RKO (cell line): ENCODE data around the gene MFAP2.

Experiments used
- DNase-seq: peaks from one replicate; pipeline ENCODE4 v3.0.0-alpha.2; 2016; ENCODE audit warnings: low spot score

MFAP2 gene

DNA sequence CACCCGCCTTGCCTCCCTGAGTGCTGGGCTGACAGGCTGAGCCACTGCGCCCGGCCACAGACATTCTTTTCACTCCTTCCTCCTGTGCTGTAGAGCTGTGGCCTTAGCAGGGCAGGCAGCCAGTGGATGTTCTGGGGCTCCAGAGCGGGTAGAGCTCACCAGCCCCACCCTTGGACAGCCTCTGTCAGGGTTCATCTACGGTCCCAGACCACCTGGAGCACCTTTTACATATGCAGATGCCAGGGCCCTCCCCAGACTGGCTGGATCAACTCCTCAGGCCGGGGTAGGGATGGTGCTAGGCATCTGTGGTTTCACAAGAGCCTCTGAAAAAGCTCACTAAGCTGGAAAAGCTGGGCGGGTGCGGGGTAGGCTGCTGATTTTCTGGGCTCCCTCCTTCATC, 26.7 kb upstream of the MFAP2 start:
- DNase-seq = no peak

DNA sequence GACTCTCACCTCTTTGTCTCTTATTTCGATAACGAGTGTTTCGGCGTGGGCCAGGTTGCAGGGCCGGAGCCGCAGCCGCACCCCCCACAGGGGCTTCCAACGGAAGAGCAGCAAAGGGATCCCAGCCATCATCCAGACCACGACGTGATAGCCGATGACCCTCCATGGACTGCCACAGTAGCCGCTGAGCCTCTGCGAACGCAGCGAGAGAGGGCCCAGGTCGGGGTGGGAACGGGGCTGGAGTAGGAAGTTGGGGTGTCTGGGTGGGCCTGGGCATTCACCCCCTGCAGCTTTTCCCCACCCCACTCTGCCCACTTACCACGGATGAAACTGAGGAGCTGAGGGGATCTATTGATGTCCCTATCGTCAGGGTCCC, 24.9 kb upstream of the MFAP2 start:
- DNase-seq = no peak

DNA sequence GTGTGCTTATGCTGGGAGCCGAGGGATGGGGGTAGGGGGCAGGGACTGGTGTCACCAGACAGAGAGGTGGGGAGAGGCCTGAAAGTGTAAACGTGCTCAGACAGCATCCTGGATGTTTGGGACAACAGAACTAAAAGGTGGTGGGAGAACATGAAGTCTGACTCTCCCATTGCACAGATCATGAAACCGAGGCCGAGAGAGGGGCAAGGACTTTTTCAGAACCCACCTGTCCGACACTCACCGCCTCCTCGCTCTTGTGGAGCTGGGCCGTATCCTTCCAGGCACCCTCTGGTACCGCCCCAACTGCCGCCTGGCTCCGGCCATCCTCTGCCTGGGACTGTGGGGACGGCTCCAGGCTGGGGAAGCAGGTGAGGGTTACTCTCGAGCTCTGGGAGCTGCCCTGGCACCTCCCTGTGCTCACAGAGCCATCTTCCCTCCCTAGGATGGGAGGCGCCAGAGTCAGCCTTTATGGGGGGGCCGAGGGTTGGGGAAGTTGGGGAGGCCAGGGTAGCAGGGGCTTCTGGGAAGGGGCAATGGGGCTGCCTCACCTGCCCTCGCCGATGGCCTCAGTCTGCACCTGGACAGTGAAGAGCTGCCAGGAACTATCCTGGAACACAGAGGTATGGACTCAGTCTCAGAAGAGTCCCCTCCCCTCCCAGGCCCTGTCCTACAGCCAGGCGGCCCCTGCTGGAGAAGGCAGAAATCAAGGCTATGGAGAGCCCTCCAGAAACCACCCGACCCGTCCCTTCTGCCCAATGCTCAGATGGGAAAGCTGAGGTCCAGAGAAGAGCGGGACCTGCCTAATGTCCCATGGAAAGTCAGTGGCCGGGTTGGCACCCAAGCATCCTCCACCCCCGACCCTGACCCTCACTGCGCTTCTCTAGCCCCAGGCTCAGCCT, 24.3 kb upstream of the MFAP2 start:
- no peak for DNase-seq

- no peak for DNase-seq
Measured at GRCh38 chr1:17002524-17002902, 22.1 kb upstream of the MFAP2 start.

- DNase-seq = no peak
Measured at GRCh38 chr1:17001760-17002523, 21.5 kb upstream of the MFAP2 start.

- DNase-seq = no peak
Measured at GRCh38 chr1:16999863-17000262, 19.4 kb upstream of the MFAP2 start.

- DNase-seq = peak; percentile 46
Measured at GRCh38 chr1:16998589-16998988, 18.2 kb upstream of the MFAP2 start.

DNA sequence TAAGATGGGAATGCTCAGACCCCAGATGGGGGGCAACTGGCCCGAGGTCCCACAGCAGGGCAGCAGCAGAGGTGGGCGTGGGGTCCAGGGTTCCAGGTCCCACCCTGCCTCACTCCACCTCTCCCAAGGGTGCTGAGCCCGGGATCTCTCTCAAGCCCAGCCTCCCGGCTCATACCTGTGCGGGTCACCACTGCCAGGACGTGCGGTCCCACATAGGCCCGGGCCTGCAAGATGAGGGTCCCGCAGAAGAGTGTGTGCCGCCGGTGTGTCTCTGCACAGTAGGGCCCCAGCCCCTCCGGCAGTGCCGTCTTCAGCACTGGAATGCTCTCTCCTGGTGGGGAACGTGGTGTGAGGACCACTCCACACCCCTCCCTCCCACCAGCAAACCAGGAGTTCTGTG, 16.4 kb upstream of the MFAP2 start:
- no peak for DNase-seq

DNA sequence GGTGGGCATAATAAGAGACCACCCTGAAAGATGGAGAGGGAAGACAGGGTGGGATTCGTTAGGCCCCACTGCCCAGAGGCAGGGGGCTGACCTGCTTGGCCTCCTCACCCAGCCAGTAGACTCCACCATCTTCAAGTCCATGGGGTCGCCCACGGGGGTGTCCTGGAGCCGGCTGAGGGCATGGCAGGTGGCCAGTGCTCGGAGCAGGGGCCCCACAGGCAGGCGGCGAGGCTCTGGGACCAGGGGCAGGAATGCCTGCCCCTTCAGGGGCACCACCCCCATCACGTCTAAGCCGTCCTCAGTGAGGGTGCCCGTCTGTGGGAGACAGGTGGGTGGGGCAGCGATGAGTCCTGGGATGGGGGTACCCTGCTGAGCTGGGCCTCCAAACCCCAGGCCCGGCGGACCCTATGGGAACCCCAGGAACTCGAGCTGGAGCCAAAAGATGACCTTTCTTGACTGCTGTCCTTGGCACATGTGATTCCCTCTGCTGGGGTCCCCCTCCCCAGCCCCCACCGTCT, 13.2 kb upstream of the MFAP2 start:
- no peak for DNase-seq

DNA sequence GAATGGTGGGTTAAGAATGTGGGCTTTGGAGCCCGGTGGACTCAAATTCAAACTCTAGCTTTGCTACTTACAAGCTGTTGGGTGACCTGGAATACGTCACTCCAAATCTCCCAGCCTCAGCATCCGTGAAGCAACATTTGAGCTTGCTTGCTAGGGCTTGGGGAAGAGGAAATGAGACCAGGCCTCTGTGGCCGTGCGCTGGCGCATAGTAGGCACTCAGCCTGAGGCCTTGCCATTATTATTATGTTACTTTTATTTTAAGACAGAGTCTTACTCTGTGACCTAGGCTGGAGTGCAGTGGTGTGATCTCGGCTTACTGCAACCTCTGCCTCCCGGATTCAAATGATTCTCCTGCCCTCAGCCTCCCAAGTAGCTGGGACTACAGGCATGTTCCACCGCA, 12.3 kb upstream of the MFAP2 start:
- DNase-seq = no peak

DNA sequence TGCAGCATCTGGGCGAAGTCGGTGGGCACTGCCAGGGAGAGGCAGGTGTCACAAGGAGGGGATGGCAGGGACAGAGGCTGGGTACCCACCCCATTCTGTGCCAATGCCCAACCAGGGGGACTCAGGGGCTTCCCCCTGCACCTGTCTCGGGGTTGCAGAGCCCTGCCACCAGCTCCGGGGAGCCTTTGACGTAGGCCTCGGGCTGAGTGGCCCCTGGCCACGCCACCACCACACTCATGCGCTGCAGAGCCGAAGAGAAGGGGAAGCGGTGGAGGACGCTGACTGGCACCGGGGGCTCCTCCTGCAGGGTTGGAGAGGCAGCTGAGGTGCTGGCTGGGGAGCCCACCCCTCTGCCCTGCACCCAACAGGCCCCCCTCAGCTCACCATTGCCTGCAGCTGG, 11.7 kb upstream of the MFAP2 start:
- no peak for DNase-seq

DNA sequence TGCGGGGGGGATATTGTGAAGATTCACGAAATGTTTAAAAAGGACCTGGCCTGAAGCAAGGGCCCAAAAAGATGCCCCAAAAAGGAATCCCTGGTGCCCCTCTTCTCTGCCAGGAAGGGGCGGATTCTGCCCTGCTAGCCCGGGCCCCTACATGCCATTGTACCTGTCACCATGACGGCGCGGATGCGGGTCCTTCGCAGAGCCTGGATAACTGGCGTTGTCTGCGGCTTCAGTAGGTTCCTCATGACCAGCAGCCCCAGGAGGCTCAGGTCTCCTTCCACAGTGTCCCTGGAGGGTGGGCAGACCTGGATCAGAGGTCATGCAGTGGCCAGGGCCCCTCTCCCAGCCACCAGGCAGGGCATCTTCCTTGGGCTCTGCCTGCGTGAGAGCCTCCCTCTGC, 11.2 kb upstream of the MFAP2 start:
- DNase-seq = no peak

- no peak for DNase-seq
Measured at GRCh38 chr1:16989676-16990391, 9.4 kb upstream of the MFAP2 start.

DNA sequence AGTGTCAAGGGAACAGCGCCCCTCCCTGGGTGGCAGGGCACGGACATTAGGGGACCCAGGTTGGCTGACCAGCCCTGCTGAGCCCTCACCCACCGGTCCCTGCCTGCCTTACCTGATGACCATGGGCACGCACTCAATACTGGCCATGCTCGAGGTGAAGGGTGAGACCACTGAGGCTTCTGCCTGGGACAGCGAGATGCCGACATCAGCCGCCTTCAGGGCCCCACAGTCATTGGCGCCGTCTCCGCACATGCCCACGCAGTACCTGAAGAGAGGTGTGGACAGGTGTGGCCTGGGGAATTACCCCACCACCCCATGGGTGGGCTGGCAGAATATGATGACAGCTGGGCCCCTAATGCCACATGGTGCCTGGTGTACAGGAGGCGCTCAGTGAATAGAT, 7.8 kb upstream of the MFAP2 start:
- DNase-seq = no peak

GRCh38 chr1:16986962-16987361, 6.5 kb upstream of the MFAP2 start:
- no peak for DNase-seq

GRCh38 chr1:16986560-16986959, 6.1 kb upstream of the MFAP2 start:
- DNase-seq = no peak

DNA sequence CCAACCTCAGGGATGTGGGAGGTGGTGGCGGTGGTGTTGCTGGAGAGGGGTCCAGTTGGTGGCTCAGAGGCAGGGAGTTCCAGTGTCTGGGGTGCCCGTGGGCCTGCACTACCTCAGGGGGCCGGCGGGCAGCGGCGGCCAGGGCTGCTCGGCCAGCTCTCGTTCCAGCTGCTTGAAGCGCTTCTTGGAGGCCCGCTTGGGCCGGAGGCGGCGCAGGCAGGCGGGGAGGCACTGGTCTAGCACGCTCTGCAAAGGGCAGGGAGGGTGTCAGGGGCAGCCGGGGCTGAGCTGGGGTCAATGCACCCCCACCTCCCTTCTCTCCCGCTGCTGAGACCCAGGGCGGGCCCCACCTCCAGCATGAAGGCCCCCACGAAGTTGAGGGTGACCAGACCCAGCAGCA, 5.7 kb upstream of the MFAP2 start:
- no peak for DNase-seq

GRCh38 chr1:16984717-16985116, 4.3 kb upstream of the MFAP2 start:
- DNase-seq = no peak

- DNase-seq = no peak
Measured at GRCh38 chr1:16983649-16984048, 3.2 kb upstream of the MFAP2 start.

DNA sequence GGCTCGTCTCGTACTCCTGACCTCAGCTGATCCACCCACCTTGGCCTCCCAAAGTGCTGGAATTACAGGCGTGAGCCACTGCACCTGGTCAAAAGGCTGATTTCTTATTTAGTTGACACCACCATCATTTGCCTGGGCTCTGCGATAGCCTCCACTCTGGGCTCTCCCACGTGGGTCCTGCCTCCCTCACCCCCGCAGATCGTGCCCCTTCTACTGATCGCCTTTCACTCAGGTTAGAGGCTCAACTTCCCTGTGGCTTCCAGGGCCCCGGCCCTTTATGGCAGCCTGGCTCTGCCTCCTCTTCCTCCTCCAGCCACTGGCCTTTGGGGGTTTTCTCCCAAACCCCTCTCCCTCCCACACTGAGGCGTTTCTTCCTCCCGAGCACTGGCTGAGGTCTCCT, 2.5 kb upstream of the MFAP2 start:
- DNase-seq = no peak

DNA sequence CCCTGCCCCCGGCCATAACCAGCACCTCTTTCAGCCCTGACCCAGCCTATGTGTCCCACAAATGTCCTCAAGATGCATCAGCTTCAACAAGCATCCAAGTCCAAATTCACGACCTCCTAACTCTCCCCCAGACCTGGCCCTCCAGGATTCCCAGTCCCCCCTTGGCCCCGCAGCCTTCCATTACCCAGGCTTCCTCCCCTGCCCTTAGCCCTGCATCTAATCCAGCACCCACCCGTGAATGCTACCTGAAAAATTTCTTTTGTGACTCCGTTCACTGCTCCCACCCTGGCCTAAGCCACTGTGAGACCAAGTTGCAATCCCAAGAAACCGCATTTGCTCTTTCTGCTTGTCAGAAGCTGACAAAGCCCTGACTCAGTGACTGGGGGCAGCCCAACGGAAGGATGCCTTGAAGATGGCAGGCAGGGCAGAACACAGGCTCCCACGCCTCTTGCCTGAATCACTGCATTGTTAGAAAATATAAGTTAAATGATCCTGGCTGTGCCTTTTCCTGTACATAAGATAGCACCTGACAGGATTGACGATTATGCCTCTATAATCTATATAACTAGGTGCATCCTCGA, 939 bp upstream of the MFAP2 start:
- peak; percentile 85 for DNase-seq
